BLaER1 treated with 17β-estradiol and CSF1 and Interleukin-3, amounts not matched to agents 10 nM and 100 nM (cell line): ENCODE data around the gene KIAA1549.

ENCODE experiments used
- H3K27ac ChIP-seq, 11 experiments: shearing (Covaris generic); formaldehyde crosslinking; 2 replicates each; pipeline ENCODE4 v1.8.1; 2022
- H3K27me3 ChIP-seq, 11 experiments: shearing (Covaris generic); formaldehyde crosslinking; 2 replicates each; pipeline ENCODE4 v1.8.1; 2022
- H3K36me3 ChIP-seq, 11 experiments: shearing (Covaris generic); formaldehyde crosslinking; 2 replicates each; pipeline ENCODE4 v1.8.1; 2022
- H3K4me1 ChIP-seq, 10 experiments: shearing (Covaris generic); formaldehyde crosslinking; 2 replicates each; pipeline ENCODE4 v1.8.1; 2022
- H3K4me2 ChIP-seq, 11 experiments: shearing (Covaris generic); formaldehyde crosslinking; 2 replicates each; pipeline ENCODE4 v1.8.1; 2022
- H3K4me3 ChIP-seq, 10 experiments: shearing (Covaris generic); formaldehyde crosslinking; 2 replicates each; pipeline ENCODE4 v1.8.1; 2022
- H3K9ac ChIP-seq, 11 experiments: shearing (Covaris generic); formaldehyde crosslinking; 2 replicates each; pipeline ENCODE4 v1.8.1; 2022
- H3K9me3 ChIP-seq, 11 experiments: shearing (Covaris generic); formaldehyde crosslinking; replicated peaks in 1 of 11; 2 replicates each; pipeline ENCODE4 v1.8.1; 2022
- H4K20me1 ChIP-seq, 11 experiments: shearing (Covaris generic); formaldehyde crosslinking; 2 replicates each; pipeline ENCODE4 v1.8.1; 2022
- Cebpa-rat ChIP-seq, 11 experiments: shearing (Covaris generic); IDR thresholded peaks; 2 replicates each; pipeline ENCODE4 v1.8.1; 2022

Gene KIAA1549

DNA sequence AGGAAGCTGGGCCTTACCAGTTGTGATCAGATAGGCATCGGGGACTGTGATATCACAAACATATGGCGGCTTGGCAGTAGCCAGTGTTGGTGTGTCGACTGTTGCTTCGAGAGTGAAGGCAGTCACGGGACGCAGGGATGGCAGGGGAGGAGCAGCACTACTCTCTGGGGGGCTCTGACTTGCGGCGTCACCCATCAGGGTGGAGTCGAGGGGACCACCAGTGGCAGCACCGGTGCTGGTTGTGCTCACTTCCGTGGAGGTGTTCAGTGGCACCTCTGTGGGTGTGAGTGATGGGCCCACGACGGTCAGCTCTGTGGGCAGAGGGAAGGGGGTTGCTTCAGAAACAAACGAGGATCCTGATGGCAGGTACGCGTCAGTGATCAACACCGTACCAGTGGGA lies 64.5 kb downstream of the KIAA1549 start:
- Histone ChIP-seq H3K36me3 (peaks cover 7 to 49% (median 39%) of the 10 kb centered on the region in 11 experiments), H3K27ac (no peak overlapping the region), H3K27me3 (no peaks in the 10 kb centered on the region), H3K9me3 (peaks cover 0 to 6% (median 1%) of the 10 kb centered on the region in 11 experiments; a peak in 6 of 22 replicates), H3K9ac (no peak overlapping the region), H4K20me1 (no peaks in the 10 kb centered on the region), H3K4me2 (no peak overlapping the region), H3K4me1 (peaks cover 0 to 10% (median 4%) of the 10 kb centered on the region in 10 experiments; a peak in 6 of 20 replicates), H3K4me3 (no peak overlapping the region)
- no peak for TF ChIP-seq Cebpa-rat (IDR thresholded peaks at IDR 0.05)

- Histone ChIP-seq H4K20me1 (no peaks in the 10 kb centered on the region), H3K36me3 (peaks cover 7 to 52% (median 39%) of the 10 kb centered on the region in 11 experiments), H3K4me2 (no peak overlapping the region), H3K4me1 (peaks cover 0 to 10% (median 4%) of the 10 kb centered on the region in 10 experiments; a peak in 6 of 20 replicates), H3K9me3 (peaks cover 0 to 1% (median 0%) of the 10 kb centered on the region in 11 experiments; a peak in 1 of 22 replicates), H3K4me3 (no peak overlapping the region), H3K9ac (no peak overlapping the region), H3K27me3 (no peaks in the 10 kb centered on the region), H3K27ac (no peak overlapping the region)
- no peak for TF ChIP-seq Cebpa-rat (IDR thresholded peaks at IDR 0.05)
Observed at GRCh38 chr7:138916275-138916674, 64.9 kb downstream of the KIAA1549 start.

GRCh38 chr7:138913783-138914182 lies 67.4 kb downstream of the KIAA1549 start:
- no peaks in the 10 kb centered on the region for H3K27me3 ChIP-seq

DNA sequence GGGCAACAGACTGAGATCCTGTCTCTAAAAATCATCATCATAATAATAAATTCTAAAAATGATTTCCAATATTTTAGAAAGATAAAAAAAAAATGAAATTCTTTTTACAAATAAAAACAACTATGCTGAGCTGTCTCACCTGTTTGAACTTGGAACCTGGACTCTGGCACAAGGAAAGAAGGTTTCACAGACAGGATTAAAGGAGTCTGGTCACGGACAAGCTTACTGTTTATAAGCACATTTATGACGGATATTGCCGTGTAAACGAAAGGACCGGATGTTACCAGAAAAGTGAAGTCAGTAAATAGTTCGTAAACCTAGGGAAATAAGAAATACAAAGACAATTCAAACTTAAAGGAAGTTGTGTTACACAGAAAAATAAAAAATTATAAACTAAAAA lies 70.2 kb downstream of the KIAA1549 start:
- H3K27ac ChIP-seq: no peak overlapping the region
- no peak overlapping the region for H3K4me2 ChIP-seq
- no peak overlapping the region for H3K4me3 ChIP-seq
- no peaks in the 10 kb centered on the region for H4K20me1 ChIP-seq
- no peak for TF ChIP-seq Cebpa-rat (IDR thresholded peaks at IDR 0.05)
- H3K27me3 ChIP-seq: no peaks in the 10 kb centered on the region
- H3K36me3 ChIP-seq: peaks cover 14 to 67% (median 40%) of the 10 kb centered on the region in 11 experiments; a peak in 19 of 22 replicates
- no peaks in the 10 kb centered on the region for H3K9me3 ChIP-seq
- peaks cover 0 to 5% (median 0%) of the 10 kb centered on the region in 10 experiments; a peak in 1 of 20 replicates for H3K4me1 ChIP-seq
- no peak overlapping the region for H3K9ac ChIP-seq

More at GRCh38 chr7:138913783-138914182, 67.4 kb downstream of the KIAA1549 start:
- no peak overlapping the region for H3K27ac ChIP-seq
- no peak overlapping the region for H3K4me3 ChIP-seq
- peaks cover 6 to 67% (median 44%) of the 10 kb centered on the region in 11 experiments for H3K36me3 ChIP-seq
- H3K4me2 ChIP-seq: 0 out of 22 replicates have a peak overlapping the region, but pooled peaks of 1 of the 11 experiments have one; percentile 2
- H3K4me1 ChIP-seq: peaks cover 0 to 5% (median 0%) of the 10 kb centered on the region in 10 experiments; a peak in 1 of 20 replicates
- no peak for TF ChIP-seq Cebpa-rat (IDR thresholded peaks at IDR 0.05)
- H4K20me1 ChIP-seq: no peaks in the 10 kb centered on the region
- no peak overlapping the region for H3K9ac ChIP-seq
- H3K9me3 ChIP-seq: no peaks in the 10 kb centered on the region

DNA sequence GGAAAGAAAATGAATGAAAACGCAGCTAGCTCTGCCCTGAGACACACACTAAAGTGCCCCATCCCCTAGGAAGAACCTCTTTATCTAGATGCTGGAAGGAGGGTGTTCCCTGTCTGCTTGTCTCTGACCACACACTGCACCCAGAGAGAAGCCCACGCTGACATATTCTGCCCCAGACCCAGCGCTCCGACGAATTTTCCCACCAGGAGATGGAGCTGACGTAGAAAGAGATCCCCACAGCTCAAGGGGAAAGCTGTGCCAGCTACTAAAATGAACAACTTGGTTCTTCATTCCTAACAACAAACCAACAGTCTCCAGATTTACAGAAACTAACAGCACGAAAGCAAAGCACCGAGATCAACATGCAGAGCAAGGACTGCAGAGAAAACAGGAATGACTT lies 73.3 kb downstream of the KIAA1549 start:
- Histone ChIP-seq H3K27ac (no peak overlapping the region), H3K4me3 (no peak overlapping the region), H3K4me2 (no peak overlapping the region), H3K9me3 (no peaks in the 10 kb centered on the region), H3K36me3 (peaks cover 21 to 91% (median 62%) of the 10 kb centered on the region in 11 experiments), H3K4me1 (no peaks in the 10 kb centered on the region), H4K20me1 (no peaks in the 10 kb centered on the region), H3K9ac (no peak overlapping the region), H3K27me3 (no peaks in the 10 kb centered on the region)
- TF ChIP-seq Cebpa-rat (IDR thresholded peaks at IDR 0.05): no peak

- no peaks in the 10 kb centered on the region for H3K4me1 ChIP-seq
- no peak overlapping the region for H3K27ac ChIP-seq
- no peaks in the 10 kb centered on the region for H3K27me3 ChIP-seq
- H4K20me1 ChIP-seq: no peaks in the 10 kb centered on the region
- TF ChIP-seq Cebpa-rat (IDR thresholded peaks at IDR 0.05): no peak
- H3K36me3 ChIP-seq: peaks cover 21 to 94% (median 65%) of the 10 kb centered on the region in 11 experiments
- H3K9me3 ChIP-seq: no peaks in the 10 kb centered on the region
- H3K4me2 ChIP-seq: no peak overlapping the region
- H3K9ac ChIP-seq: no peak overlapping the region
- H3K4me3 ChIP-seq: no peak overlapping the region
Observed at GRCh38 chr7:138907201-138907847, 73.9 kb downstream of the KIAA1549 start.

DNA sequence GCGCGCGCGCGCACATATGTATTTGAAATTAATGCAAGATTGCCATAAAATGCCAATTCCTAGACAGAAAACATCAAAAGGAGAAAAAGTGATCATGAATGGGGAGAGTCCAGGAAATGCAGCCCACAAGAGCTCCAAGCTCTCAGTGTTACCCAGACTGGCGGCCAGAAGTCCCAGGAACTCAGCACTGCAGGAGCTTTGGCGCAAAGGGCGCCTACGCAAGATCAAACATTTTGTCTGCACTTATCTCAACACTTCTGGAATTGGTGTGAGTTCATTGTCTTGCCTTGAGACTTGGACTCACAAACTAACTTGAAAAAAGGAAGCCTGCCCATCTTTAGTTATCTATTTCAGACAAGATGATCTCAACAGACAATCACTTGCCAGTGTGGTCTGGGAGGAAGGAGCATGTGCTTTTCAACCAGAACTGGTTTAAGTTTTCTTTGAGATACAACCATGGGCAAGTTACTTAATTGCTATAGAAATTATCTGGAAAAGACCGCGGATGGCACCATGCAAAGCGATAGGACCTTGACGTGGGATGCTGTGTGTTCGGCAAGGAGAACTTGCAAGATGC lies 77.2 kb downstream of the KIAA1549 start:
- Histone ChIP-seq H3K9ac (no peak overlapping the region), H3K9me3 (no peaks in the 10 kb centered on the region), H3K27ac (no peak overlapping the region), H3K27me3 (no peaks in the 10 kb centered on the region), H3K4me1 (peaks cover 0 to under 1% (median 0%) of the 10 kb centered on the region in 10 experiments; a peak in 1 of 20 replicates), H3K4me3 (no peak overlapping the region), H4K20me1 (no peaks in the 10 kb centered on the region), H3K4me2 (no peak overlapping the region), H3K36me3 (peaks cover 27 to 92% (median 67%) of the 10 kb centered on the region in 11 experiments)
- no peak for TF ChIP-seq Cebpa-rat (IDR thresholded peaks at IDR 0.05)

DNA sequence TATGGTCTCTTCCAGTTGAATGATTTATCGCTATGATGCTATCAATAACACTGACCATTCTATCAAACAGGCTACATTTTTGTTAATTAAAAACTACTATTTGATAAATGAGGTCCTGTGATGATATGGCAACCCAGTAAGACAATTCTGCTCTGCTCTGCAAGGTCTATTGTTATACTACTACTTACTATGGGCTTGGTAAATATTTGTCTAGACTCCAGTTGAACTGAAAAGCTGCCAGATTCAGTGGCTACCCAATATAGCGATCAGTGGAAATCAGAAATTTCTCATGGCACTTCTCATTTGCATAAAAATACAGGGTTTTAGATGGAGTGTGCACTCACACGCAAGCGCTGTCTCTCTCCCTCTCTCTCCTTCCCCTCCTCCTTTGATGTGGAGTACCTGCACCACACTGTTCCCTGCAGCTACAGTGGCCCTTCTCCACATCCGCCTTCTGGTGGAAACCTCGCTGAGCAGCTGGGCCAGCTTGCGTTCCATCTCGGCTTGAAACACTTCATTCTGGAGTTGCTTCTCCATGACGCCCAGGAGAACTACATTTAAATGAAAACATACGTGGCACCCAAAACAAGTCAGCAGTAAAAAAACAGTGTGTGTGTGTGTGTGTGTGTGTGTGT lies 77.9 kb downstream of the KIAA1549 start:
- H3K4me1 ChIP-seq: peaks cover 0 to 7% (median 2%) of the 10 kb centered on the region in 10 experiments; a peak in 8 of 20 replicates
- H3K4me2 ChIP-seq: no peak overlapping the region
- no peaks in the 10 kb centered on the region for H3K27me3 ChIP-seq
- H3K9me3 ChIP-seq: no peaks in the 10 kb centered on the region
- no peak overlapping the region for H3K27ac ChIP-seq
- H3K36me3 ChIP-seq: peaks cover 21 to 92% (median 63%) of the 10 kb centered on the region in 11 experiments
- H4K20me1 ChIP-seq: no peaks in the 10 kb centered on the region
- H3K9ac ChIP-seq: no peak overlapping the region
- H3K4me3 ChIP-seq: no peak overlapping the region
- TF ChIP-seq Cebpa-rat (IDR thresholded peaks at IDR 0.05): no peak

- Histone ChIP-seq H3K36me3 (peaks cover 21 to 92% (median 60%) of the 10 kb centered on the region in 11 experiments), H3K9me3 (no peaks in the 10 kb centered on the region), H3K4me1 (peaks cover 0 to 11% (median 4%) of the 10 kb centered on the region in 10 experiments; a peak in 8 of 20 replicates), H3K4me3 (no peak overlapping the region), H4K20me1 (no peaks in the 10 kb centered on the region), H3K4me2 (no peak overlapping the region), H3K9ac (no peak overlapping the region), H3K27me3 (no peaks in the 10 kb centered on the region), H3K27ac (no peak overlapping the region)
- TF ChIP-seq Cebpa-rat (IDR thresholded peaks at IDR 0.05): no peak
Observed at GRCh38 chr7:138902161-138902560, 79.0 kb downstream of the KIAA1549 start.
